Kidney epithelial cell (primary cell): ENCODE results near the gene BOLA1. TPM values are rescaled to one million over a fixed set of nuclear protein-coding genes. Genes with fewer than 3 reads are reported as not detected.
A peak's percentile ranks its signal among the peaks of the same experiment; 100 is the strongest.

Experiments used
- DNase-seq: peaks from one replicate; pipeline ENCODE4 v3.0.0-alpha.2; 2010; ENCODE audit warnings: low read depth
- H3K27me3 ChIP-seq: 2 replicates; pipeline ENCODE4 v1.6.0; 2011; ENCODE audit warnings: low read length; ENCODE audit not compliant: control insufficient read depth, insufficient read depth
- H3K36me3 ChIP-seq: 2 replicates; pipeline ENCODE4 v1.5.1; 2011; ENCODE audit warnings: low read length; ENCODE audit not compliant: control insufficient read depth, insufficient read depth
- H3K4me3 ChIP-seq: 2 replicates; pipeline ENCODE4 v1.5.1; 2011; ENCODE audit warnings: low read depth, mild to moderate bottlenecking, control low read depth, low read length
- total RNA-seq: library from RNA; depleted of rRNA; stranded (reverse); fragments of >200 nt; gene quantifications from 2 replicates; pipeline ENCODE4 v1.2.3, GENCODE V29; 2015
- TF ChIP-seq, protein P1 (sequence below): IDR thresholded peaks from 2 replicates; pipeline ENCODE4 v1.5.1; 2011; ENCODE audit warnings: mild to moderate bottlenecking, moderate library complexity, low read length, control low read depth, inconsistent platforms; ENCODE audit not compliant: insufficient read depth, poor library complexity, severe bottlenecking

Gene BOLA1
- total RNA-seq, 1 donor from 2014 or later, result 17.7 TPM

DNA sequence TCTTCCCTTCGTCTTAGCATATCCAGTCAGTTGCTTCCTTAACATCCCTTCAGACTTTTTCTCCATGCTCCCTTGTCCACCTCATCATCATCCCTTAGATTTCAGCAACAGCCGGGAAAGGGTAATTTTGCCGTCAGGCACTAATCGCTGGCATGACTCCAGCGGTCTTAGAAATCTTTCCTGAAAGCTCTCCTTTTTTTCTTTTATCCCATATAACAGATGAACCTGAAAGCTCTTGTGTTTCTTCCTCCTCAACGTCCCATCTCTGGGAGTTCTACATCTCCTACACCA is 10.4 kb upstream of the BOLA1 start:
- H3K36me3 ChIP-seq, result no peaks in the 10 kb centered on the region
- H3K4me3 ChIP-seq, result peak overlapping the region; percentile 41
- TF ChIP-seq, protein P1, sequence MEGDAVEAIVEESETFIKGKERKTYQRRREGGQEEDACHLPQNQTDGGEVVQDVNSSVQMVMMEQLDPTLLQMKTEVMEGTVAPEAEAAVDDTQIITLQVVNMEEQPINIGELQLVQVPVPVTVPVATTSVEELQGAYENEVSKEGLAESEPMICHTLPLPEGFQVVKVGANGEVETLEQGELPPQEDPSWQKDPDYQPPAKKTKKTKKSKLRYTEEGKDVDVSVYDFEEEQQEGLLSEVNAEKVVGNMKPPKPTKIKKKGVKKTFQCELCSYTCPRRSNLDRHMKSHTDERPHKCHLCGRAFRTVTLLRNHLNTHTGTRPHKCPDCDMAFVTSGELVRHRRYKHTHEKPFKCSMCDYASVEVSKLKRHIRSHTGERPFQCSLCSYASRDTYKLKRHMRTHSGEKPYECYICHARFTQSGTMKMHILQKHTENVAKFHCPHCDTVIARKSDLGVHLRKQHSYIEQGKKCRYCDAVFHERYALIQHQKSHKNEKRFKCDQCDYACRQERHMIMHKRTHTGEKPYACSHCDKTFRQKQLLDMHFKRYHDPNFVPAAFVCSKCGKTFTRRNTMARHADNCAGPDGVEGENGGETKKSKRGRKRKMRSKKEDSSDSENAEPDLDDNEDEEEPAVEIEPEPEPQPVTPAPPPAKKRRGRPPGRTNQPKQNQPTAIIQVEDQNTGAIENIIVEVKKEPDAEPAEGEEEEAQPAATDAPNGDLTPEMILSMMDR, result no peak
- no peak for DNase-seq
- H3K27me3 ChIP-seq, result no peaks in the 10 kb centered on the region

DNA sequence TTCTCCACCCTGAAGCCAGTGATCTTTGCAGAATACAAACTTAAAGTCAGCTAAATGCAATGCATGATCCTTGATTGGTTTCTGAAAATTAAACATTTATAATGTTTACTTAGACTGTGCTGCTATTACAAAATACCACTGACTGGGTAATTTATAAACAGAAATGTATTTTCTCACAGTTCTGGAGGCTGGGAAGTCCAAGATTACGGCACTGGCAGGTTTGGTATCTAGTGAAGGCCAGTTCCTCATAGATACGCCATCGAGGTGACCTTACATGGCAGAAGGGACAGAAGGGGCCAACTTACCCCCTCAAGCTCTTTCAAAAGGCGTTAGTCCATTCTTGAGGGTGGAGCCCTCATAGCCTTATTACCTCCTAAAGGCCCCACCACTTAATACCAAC is 2.8 kb upstream of the BOLA1 start:
- H3K36me3 ChIP-seq, result no peaks in the 10 kb centered on the region
- TF ChIP-seq, protein P1, result no peak
- no peak for DNase-seq
- no peaks in the 10 kb centered on the region for H3K27me3 ChIP-seq
- H3K4me3 ChIP-seq, result no peak overlapping the region

DNA sequence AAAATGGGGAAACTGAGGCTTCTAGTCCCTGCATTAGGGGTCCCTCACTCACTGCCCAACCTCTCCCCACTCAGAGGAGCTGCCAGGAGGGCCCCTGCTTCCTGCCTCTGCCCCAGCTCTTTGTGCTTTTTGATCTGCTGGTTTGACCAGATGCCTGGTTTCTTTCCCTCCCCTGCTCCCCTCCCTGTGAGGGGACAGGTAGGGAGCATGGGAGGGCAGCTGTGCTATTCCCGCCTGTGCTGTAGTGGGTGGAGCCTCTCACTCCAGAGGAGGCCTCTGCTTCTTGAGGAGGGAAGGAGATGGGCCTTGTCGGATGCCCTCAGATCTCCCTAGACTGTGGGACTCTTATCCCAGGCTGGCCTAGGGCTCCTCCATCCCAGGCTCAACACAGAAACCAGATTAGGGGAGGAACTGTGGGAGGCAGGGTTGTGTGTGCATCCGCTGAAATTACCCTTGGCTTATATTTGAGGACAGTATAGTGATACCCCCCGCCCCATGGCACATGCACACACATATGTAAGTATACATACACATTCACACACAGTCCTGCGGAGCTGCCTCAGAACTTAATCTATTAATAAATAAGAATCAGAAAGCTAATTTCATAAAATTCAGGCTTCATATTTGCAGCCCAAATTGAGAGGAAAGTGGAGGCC is 4.6 kb downstream of the BOLA1 start:
- no peaks in the 10 kb centered on the region for H3K36me3 ChIP-seq
- no peak for DNase-seq
- TF ChIP-seq, protein P1, result no peak
- H3K27me3 ChIP-seq, result no peaks in the 10 kb centered on the region
- no peak overlapping the region for H3K4me3 ChIP-seq

DNA sequence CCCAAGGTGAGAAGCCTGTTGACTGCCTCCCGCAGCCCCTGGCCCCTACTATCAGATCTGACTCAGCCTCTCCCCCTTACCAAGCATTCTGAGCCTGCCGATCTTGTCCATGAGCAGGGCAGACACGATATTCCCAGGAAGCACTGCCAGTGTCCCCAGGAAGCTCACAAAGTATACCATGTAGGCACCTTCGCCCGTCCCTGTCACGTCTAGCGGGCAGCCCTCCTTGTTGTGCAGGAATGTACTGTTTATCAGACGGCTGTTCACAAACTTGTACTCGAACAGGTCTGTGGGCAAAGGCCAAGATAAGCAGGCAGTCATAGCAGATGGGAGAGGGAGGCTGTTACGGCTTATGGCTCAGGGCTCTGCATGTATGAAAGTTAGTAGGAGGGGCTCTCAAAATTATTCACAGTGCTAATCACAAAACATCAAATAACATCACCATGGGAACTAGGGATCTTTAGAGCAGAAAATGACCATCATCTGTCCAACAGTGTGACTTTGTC is 7.3 kb downstream of the BOLA1 start:
- DNase-seq, result no peak
- TF ChIP-seq, protein P1, result no peak
- Histone ChIP-seq H3K36me3 (no peaks in the 10 kb centered on the region), H3K27me3 (no peaks in the 10 kb centered on the region), H3K4me3 (no peak overlapping the region)

DNA sequence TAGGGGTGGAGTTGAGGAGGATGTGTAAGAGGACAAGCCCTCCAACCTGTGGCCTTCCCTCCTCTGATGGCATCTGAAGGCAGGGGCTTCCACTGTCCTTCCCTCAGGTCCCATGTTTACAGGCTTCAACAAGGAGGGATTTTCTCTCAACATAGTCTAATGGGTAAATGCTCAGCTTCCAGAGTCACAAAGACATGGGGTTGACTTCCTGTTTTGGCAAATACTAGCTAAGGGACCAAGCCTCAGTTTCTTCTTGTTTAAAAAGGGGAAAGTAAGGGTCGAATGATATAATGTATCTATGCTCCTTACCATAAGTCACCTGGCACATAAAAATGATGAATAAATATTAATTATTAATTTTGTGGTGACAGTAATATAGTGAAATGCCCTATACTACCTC is 15.2 kb downstream of the BOLA1 start:
- no peaks in the 10 kb centered on the region for H3K27me3 ChIP-seq
- no peak overlapping the region for H3K4me3 ChIP-seq
- DNase-seq, result no peak
- no peaks in the 10 kb centered on the region for H3K36me3 ChIP-seq
- TF ChIP-seq, protein P1, result no peak
